HT1080 (cell line): ENCODE data around the gene FIBCD1. TPM values are rescaled to one million over a fixed set of nuclear protein-coding genes. Genes with fewer than 3 reads are reported as not detected.

Experiments
- DNase-seq: peaks from one replicate; pipeline ENCODE4 v3.0.0-alpha.2; 2015; ENCODE audit warnings: low read depth
- total RNA-seq: library from RNA; depleted of rRNA; stranded (reverse); fragments of >200 nt; shearing (Covaris generic); gene quantifications from 2 replicates; pipeline ENCODE4 v1.2.3, GENCODE V29; 2014

FIBCD1 gene
- total RNA-seq, 1 experiment from 2014 or later: 11.6 TPM

DNA sequence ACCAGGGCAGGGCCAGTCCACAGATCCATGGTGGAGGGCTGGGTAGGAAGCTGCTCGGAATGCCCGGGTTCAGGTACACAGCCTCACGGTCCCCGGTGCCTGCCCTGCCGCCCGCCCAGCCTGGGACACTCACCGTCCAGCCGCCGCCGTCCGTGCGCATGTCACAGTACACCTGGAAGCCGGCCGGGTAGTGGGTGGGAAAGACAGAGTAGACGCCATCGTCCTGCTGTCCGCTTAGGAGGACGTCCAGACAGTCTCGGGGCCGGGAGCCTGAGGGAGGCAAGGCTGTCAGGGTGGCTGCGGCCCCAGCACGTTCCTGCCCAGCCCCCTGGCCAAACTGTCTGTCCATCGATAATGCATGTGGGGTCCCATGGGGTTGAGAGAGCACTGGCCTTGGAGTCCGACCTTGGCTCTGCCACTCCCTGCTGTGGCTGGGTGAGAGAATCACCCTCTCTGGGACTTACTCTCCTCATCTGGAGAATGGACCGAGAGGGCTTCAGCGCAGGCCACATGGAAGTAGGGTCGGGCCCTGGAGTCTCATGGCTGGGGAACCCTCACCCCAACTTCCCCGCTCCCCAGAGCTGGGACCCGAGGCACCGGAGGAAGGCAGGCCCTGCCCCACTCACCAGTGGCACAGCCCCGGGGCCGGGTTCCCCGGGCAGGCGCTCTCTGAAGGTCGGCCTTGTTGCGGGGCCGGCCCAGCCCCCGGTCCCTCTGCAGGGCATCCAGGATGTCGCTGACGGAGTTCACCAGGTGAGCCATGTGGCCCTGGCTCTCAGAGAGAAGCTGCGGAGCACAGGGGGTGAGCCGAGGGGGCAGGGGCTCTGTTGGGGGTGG lies 15.2 kb downstream of the FIBCD1 start:
- no peak for DNase-seq

- DNase-seq: no peak
Observed at GRCh38 chr9:130922893-130923610, 16.0 kb downstream of the FIBCD1 start.

GRCh38 chr9:130921989-130922892 lies 16.8 kb downstream of the FIBCD1 start:
- no peak for DNase-seq

- DNase-seq: no peak
Observed at GRCh38 chr9:130921300-130921988, 17.6 kb downstream of the FIBCD1 start.

- no peak for DNase-seq
Observed at GRCh38 chr9:130920762-130921299, 18.2 kb downstream of the FIBCD1 start.

- DNase-seq: no peak
Observed at GRCh38 chr9:130920233-130920632, 18.8 kb downstream of the FIBCD1 start.

- no peak for DNase-seq
Observed at GRCh38 chr9:130919559-130920145, 19.4 kb downstream of the FIBCD1 start.

- no peak for DNase-seq
Observed at GRCh38 chr9:130918826-130919558, 20.1 kb downstream of the FIBCD1 start.

- no peak for DNase-seq
Observed at GRCh38 chr9:130918101-130918825, 20.8 kb downstream of the FIBCD1 start.

DNA sequence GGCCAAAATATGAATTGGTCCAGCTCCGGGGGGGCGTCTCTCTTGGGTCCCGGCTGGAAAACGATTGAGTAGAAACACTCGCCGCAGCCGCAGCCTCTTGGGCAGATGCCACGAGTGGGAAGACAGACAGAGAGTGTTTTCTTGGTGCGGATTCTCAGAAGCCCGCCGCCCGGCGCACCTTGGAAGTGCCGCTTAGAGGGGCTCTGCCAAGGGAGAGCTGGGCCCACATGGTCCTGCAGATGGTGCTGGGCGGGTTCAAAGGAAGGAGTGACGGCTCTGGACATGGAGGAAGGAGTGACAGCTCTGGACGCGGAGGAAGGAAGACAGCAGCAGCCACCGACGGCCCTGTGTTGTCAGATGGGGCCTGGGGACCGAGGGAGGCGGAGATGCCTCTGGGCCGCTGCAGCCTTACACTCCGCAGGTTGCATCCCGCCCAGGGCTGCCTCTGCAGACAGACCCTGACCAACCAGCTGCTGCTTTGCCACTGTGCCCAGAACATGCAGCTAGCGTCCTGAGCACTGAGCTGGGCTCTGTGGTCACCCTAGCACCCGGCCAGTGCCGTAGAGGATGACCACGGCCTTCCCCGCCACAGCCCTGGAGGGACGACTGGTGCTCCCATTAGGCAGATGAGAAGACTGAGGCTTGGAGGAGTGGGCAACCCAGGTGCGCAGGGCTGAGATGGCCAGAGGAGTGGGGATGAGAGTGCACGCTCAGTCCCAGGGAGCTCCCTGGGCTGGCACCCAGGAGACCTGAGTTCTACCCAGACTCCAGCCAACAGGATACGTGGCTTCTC lies 21.7 kb downstream of the FIBCD1 start:
- DNase-seq: no peak

DNA sequence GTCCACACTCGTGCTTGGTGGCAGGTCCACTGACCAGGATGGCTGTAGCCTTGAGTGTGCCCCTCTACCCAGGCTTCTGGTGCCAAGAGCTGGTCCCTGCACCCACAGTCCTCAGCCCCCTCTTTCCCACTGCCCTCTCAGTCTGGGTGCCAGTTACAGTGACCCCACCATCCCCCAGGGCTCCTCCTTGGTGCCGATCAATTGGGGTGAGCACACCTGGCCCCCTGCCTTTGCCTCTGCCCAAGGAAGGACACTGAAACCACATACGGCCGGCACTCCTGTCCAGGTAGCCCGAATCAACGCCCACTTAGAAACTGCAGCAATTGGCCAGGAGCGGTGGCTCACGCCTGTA lies 24.0 kb downstream of the FIBCD1 start:
- DNase-seq: no peak

DNA sequence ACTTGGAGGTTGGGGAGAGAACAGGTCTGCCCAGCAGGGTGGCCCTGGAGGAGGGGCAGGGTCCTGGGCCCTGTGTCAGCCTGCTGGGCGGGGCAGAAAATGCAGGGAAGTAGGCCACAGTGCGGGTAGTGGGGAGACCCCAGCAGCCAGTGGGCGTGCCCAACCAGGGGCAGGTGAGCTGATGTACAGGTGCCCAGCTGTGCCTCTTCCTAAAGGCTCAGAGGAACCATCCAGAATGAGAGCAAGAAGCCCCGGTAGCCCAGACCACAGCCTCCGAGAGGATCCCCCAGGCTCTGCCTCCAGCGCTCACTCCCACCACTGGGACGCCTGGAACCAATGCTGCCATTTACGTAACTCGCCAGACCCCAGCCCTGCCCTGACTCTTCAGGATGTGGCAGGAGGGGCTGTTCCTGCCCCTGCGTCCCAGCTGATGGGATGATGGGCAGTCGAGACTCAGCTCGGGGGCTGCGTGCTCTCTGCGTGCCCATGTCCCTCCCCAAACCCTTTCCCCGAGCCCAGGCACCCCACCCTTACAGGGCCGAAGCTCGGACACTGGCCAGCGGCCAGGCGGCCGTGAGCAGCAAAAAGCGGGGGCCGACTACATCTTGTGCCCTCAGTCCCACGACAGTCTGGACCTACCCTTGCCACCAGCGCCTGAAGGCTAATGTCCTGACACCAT lies 24.5 kb downstream of the FIBCD1 start:
- no peak for DNase-seq

DNA sequence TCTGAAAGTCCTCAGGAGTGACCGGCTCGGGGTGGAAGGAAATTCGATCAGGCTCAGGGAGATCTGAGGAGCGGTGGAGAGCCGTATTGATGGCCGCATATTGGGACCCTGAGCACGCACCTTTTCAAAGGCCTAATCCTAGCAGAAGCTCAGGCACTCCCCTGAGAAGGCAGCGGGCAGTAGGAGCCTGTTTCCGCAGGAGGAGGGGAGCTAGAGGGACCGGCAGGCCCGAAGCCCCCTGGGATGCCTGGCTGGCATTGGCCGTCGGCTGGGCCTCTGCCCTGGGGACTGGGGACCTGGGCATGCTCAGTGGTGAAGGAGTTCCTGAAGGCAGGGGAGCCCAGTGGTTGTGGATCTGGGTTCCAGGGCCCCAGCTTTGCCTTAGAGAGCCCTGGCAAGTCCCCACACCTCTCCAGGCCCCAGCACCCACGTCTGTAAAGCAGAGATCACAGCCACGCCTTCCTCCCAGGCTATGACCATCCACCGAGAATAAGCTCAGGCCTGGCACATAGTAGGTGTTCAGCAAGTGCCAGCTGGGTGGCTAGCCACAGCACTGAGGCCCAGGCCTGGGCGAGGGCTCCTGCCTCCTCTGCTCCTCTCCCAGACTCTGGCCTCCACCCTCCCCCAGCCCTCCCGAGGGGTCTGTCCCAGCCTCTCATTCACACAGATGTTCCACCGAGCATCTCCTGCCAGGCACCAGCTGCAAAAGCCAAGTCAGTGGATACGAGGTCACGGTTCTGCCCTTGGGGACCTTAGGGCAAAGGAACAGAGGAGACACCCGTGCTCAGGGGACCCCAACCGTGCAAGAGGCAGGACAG lies 25.2 kb downstream of the FIBCD1 start:
- no peak for DNase-seq

- DNase-seq: no peak
Observed at GRCh38 chr9:130912932-130913598, 26.0 kb downstream of the FIBCD1 start.

DNA sequence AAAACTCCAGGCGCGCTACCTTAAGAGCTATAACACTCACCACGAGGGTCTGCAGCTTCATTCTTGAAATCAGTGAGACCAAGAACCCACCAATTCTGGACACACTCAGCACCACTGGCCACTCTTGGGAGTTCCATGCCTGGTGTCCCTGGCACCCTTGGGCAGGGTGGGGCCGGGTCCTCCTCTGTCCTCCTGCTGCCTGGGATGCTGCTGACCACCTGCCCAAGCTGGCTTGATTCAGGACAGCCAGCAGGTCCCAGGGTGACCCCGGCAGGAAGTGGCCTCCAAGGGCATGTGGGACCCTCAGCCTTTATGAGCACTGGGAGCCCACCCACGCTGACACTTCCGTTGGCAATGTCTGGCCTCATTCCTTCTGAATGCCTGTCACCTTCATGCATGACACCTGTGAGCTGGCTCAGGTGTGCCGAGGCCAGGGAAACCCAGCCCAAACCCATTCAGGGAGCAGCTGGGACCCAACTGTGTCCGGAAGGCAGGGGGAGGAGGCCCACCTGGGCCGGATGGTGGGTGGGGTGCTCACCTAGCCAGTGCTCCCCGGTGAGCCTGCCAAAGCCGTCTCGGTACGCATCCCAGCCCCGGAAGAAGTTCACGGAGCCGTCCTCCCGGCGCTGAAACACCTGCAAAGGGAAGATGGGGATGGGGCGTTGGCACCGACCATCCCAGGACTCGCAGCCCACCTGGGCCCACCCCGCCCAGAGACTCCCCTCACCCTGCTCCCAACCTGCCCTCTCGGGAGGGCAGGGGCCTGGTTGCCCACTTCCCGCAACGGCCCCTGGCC lies 27.6 kb downstream of the FIBCD1 start:
- no peak for DNase-seq
